Mucosa of descending colon (tissue), 3 donors: Measurements from ENCODE around the gene VMAC. TPM values are rescaled to one million over a fixed set of nuclear protein-coding genes. Genes with fewer than 3 reads are reported as not detected.

Experiments used
- ATAC-seq: fragments of 200-7000 bp; cut with Tn5 transposase; one replicate; pipeline ENCODE4 v1.9.1; 2020; ENCODE audit warnings: mild to moderate bottlenecking, moderate library complexity
- DNase-seq, 3 donors: peaks; one replicate each; pipeline ENCODE4 v3.0.0-alpha.2; 2020
- H3K36me3 ChIP-seq: fragments of 200-600 bp; one replicate; pipeline ENCODE4 v1.8.0; 2021; ENCODE audit warnings: low read depth, mild to moderate bottlenecking
- H3K4me1 ChIP-seq: fragments of 200-600 bp; one replicate; pipeline ENCODE4 v1.8.0; 2021; ENCODE audit warnings: low read depth, mild to moderate bottlenecking
- H3K4me3 ChIP-seq: fragments of 200-600 bp; one replicate; pipeline ENCODE4 v1.8.0; 2021; ENCODE audit warnings: mild to moderate bottlenecking
- H3K9me3 ChIP-seq: fragments of 200-600 bp; one replicate; pipeline ENCODE4 v1.8.0; 2021; ENCODE audit warnings: mild to moderate bottlenecking
- CTCF ChIP-seq: fragments of 200-600 bp; IDR thresholded peaks from one replicate; pipeline ENCODE4 v1.8.0; 2022; ENCODE audit warnings: antibody characterized with exemption, mild to moderate bottlenecking
- intact Hi-C, 2 donors: fragments of 100-400 bp; cut with DNase I in 1 of 2; cut with micrococcal nuclease in 1 of 2; formaldehyde crosslinking; loops; one replicate each; pipeline versions ENCODE4 v1.11.0 to v1.11.1; 2022; cut with DNase I, micrococcal nuclease
- total RNA-seq, 3 donors: library from RNA; stranded (reverse); fragmentation: NEBNext Ultra II Directional in 2 of 3; extraction: Animal tissue kit (Norgen Biotek cat#: 25700) in 2 of 3; gene quantifications; one replicate each; pipeline versions ENCODE4 v1.2.1 to v1.2.4, GENCODE V29; 2021 to 2023
- donor health status: DM: no; HTN: no; CAD: no; lungs with moderate emphysema.
- donor health status: DM: no; HTN: no; CAD: no.
- donor health status: DM: no; HTN: yes; CAD: no.

The VMAC gene
- total RNA-seq, 3 donors from 2014 or later: 5.6 to 10.0 (median 8.3) TPM

GRCh38 chr19:5937550-5937949 lies 32.9 kb downstream of the VMAC start:
- no peak for TF ChIP-seq CTCF
- Histone ChIP-seq H3K9me3 (no peaks in the 10 kb centered on the region), H3K4me1 (peaks cover 13% of the 10 kb centered on the region), H3K4me3 (no peak overlapping the region), H3K36me3 (no peaks in the 10 kb centered on the region)
- intact Hi-C loops: no loop called here
- ATAC-seq: no peak
- DNase-seq: no peak

GRCh38 chr19:5940260-5941208 lies 35.9 kb downstream of the VMAC start:
- intact Hi-C loops: no loop called here
- H3K9me3 ChIP-seq: no peaks in the 10 kb centered on the region
- TF ChIP-seq CTCF: no peak
- peaks cover 6% of the 10 kb centered on the region for H3K4me1 ChIP-seq
- ATAC-seq (no peak), DNase-seq (no peak)
- H3K36me3 ChIP-seq: no peaks in the 10 kb centered on the region
- H3K4me3 ChIP-seq: no peak overlapping the region

GRCh38 chr19:5941673-5942072 lies 37.0 kb downstream of the VMAC start:
- Histone ChIP-seq H3K36me3 (no peaks in the 10 kb centered on the region), H3K4me1 (peaks cover 6% of the 10 kb centered on the region), H3K4me3 (no peak overlapping the region), H3K9me3 (no peaks in the 10 kb centered on the region)
- no peak for TF ChIP-seq CTCF
- no peak for ATAC-seq
- intact Hi-C loops: no loop called here
- no peak for DNase-seq

- DNase-seq (no peak), ATAC-seq (no peak)
- no peaks in the 10 kb centered on the region for H3K9me3 ChIP-seq
- H3K4me3 ChIP-seq: no peak overlapping the region
- intact Hi-C loops: no loop called here
- no peaks in the 10 kb centered on the region for H3K36me3 ChIP-seq
- no peak for TF ChIP-seq CTCF
- peaks cover 6% of the 10 kb centered on the region for H3K4me1 ChIP-seq
These were observed 38.4 kb downstream of the VMAC start for GRCh38 chr19:5943045-5943444.

GRCh38 chr19:5943623-5944022 lies 39.0 kb downstream of the VMAC start:
- H3K9me3 ChIP-seq: no peaks in the 10 kb centered on the region
- H3K4me3 ChIP-seq: no peak overlapping the region
- no peaks in the 10 kb centered on the region for H3K36me3 ChIP-seq
- no peak for DNase-seq
- no peak for TF ChIP-seq CTCF
- intact Hi-C loops: no loop called here
- ATAC-seq: no peak
- peaks cover 7% of the 10 kb centered on the region for H3K4me1 ChIP-seq
